Osteocyte (in vitro differentiated cells): Measurements from ENCODE around the gene INTS4. TPM values are rescaled to one million over a fixed set of nuclear protein-coding genes. Genes with fewer than 3 reads are reported as not detected.
A peak's percentile ranks its signal among the peaks of the same experiment; 100 is the strongest.
"Not testable (repeated sequence)": the region's sequence is repeated elsewhere in the genome, so short reads cannot be mapped to it uniquely, and the experiment has no call there.

Source experiments
- DNase-seq: peaks from one replicate; pipeline ENCODE4 v3.0.0; 2021; ENCODE audit warnings: mixed read lengths; ENCODE audit not compliant: unreplicated experiment; ENCODE audit errors: extremely low spot score
- H3K27ac Mint-ChIP-seq: one replicate; pipeline ENCODE4 v1.8.0; 2021; ENCODE audit warnings: mild to moderate bottlenecking, mixed read lengths; ENCODE audit not compliant: unreplicated experiment
- H3K27me3 Mint-ChIP-seq: one replicate; pipeline ENCODE4 v1.8.0; 2021; ENCODE audit warnings: mixed read lengths; ENCODE audit not compliant: unreplicated experiment
- H3K36me3 Mint-ChIP-seq: one replicate; pipeline ENCODE4 v1.8.0; 2021; ENCODE audit warnings: mixed read lengths; ENCODE audit not compliant: unreplicated experiment
- H3K4me1 Mint-ChIP-seq: one replicate; pipeline ENCODE4 v1.8.0; 2021; ENCODE audit warnings: mixed read lengths; ENCODE audit not compliant: unreplicated experiment
- H3K4me3 Mint-ChIP-seq: one replicate; pipeline ENCODE4 v1.8.0; 2021; ENCODE audit warnings: mild to moderate bottlenecking, moderate library complexity, mixed read lengths; ENCODE audit not compliant: unreplicated experiment
- H3K9me3 Mint-ChIP-seq: one replicate; pipeline ENCODE4 v1.8.0; 2021; ENCODE audit warnings: mixed read lengths; ENCODE audit not compliant: unreplicated experiment
- CTCF ChIP-seq: fragments of 200-600 bp; sonication (generic); IDR thresholded peaks from 2 replicates; pipeline ENCODE4 v1.5.0; 2021; ENCODE audit warnings: antibody characterized with exemption, mild to moderate bottlenecking, moderate library complexity
- total RNA-seq: library from RNA; stranded (reverse); gene quantifications from 2 replicates; pipeline ENCODE4 v1.2.1, GENCODE V29; 2021

The INTS4 gene
- total RNA-seq, 1 donor from 2014 or later, result 37.9 TPM

GRCh38 chr11:78031629-78032028 is 37.2 kb upstream of the INTS4 start:
- no peak for DNase-seq
- Mint-ChIP-seq H3K4me1 (peaks cover 28% of the 10 kb centered on the region), H3K27me3 (no peaks in the 10 kb centered on the region), H3K27ac (no peak overlapping the region), H3K36me3 (no peaks in the 10 kb centered on the region), H3K4me3 (no peak overlapping the region), H3K9me3 (no peaks in the 10 kb centered on the region)
- TF ChIP-seq CTCF, result no peak

GRCh38 chr11:78030429-78031325 is 36.2 kb upstream of the INTS4 start:
- H3K27me3 Mint-ChIP-seq, result no peaks in the 10 kb centered on the region
- peak overlapping the region; percentile 74 for H3K27ac Mint-ChIP-seq
- H3K9me3 Mint-ChIP-seq, result no peaks in the 10 kb centered on the region
- H3K4me3 Mint-ChIP-seq, result peak overlapping the region; percentile 12
- TF ChIP-seq CTCF, result no peak
- DNase-seq, result peak; percentile 94
- H3K4me1 Mint-ChIP-seq, result peaks cover 22% of the 10 kb centered on the region
- H3K36me3 Mint-ChIP-seq, result no peaks in the 10 kb centered on the region

- peaks cover 21% of the 10 kb centered on the region for H3K4me1 Mint-ChIP-seq
- not testable (repeated sequence) for H3K27me3 Mint-ChIP-seq
Measured at GRCh38 chr11:78028423-78028822, 34.0 kb upstream of the INTS4 start.

GRCh38 chr11:78027759-78028158 is 33.3 kb upstream of the INTS4 start:
- TF ChIP-seq CTCF, result no peak
- H3K27ac Mint-ChIP-seq, result no peak overlapping the region
- no peaks in the 10 kb centered on the region for H3K9me3 Mint-ChIP-seq
- H3K4me3 Mint-ChIP-seq, result no peak overlapping the region
- H3K4me1 Mint-ChIP-seq, result peaks cover 23% of the 10 kb centered on the region
- H3K36me3 Mint-ChIP-seq, result no peaks in the 10 kb centered on the region
- peaks cover under 1% of the 10 kb centered on the region for H3K27me3 Mint-ChIP-seq
- DNase-seq, result no peak

More at GRCh38 chr11:78028423-78028822, 34.0 kb upstream of the INTS4 start:
- not testable (repeated sequence) for H3K4me3 Mint-ChIP-seq, DNase-seq, H3K36me3 Mint-ChIP-seq, H3K9me3 Mint-ChIP-seq, H3K27ac Mint-ChIP-seq

- Mint-ChIP-seq H3K4me3 (no peak overlapping the region), H3K36me3 (no peaks in the 10 kb centered on the region)
- TF ChIP-seq CTCF, result no peak
Measured at GRCh38 chr11:78025378-78025777, 30.9 kb upstream of the INTS4 start.

More at GRCh38 chr11:78025378-78025777, 30.9 kb upstream of the INTS4 start:
- no peak for DNase-seq
- peaks cover 18% of the 10 kb centered on the region for H3K4me1 Mint-ChIP-seq
- H3K9me3 Mint-ChIP-seq, result no peaks in the 10 kb centered on the region
- H3K27ac Mint-ChIP-seq, result no peak overlapping the region
- peaks cover 2% of the 10 kb centered on the region for H3K27me3 Mint-ChIP-seq
